IMR-90 (cell line): ENCODE measurements around the gene RRP9. TPM values are rescaled to one million over a fixed set of nuclear protein-coding genes. Genes with fewer than 3 reads are reported as not detected.

Experiments
- ATAC-seq: fragments of 200-7000 bp; cut with Tn5 transposase; 2 replicates; pipeline ENCODE4 v1.9.1; 2020; ENCODE audit warnings: low read depth, mild to moderate bottlenecking, moderate library complexity
- BruUV-seq: library from RNA; stranded (reverse); fragments of 400-500 nt; replicated peaks from 2 replicates; lab custom pipeline; 2021; lab: Mats Ljungman, UMichigan
- CTCF ChIA-PET: fragments of 300-600 bp; formaldehyde crosslinking; extraction: SDS; loops from one replicate; lab custom pipeline; 2021; ENCODE audit warnings: antibody characterized with exemption; lab: Yijun Ruan, JAX
- POLR2A ChIA-PET: fragments of 300-600 bp; sonication (Branson Sonifier 250); formaldehyde crosslinking; loops from one replicate; lab custom pipeline; 2022; ENCODE audit warnings: antibody characterized with exemption; ENCODE audit not compliant: unreplicated experiment; lab: Charles Lee
- DNase-seq: peaks from one replicate; pipeline ENCODE4 v3.0.0; 2013
- H2AFZ ChIP-seq: replicated peaks from 2 replicates; pipeline ENCODE3; 2013; ENCODE audit warnings: low read length, mild to moderate bottlenecking; ENCODE audit not compliant: poor library complexity
- H2AK5ac ChIP-seq: 2 replicates; pipeline ENCODE4 v1.6.1; 2013; ENCODE audit warnings: low read depth, low read length, inconsistent platforms
- H2AK9ac ChIP-seq: replicated peaks from 2 replicates; pipeline ENCODE3; 2013; ENCODE audit warnings: mild to moderate bottlenecking, low read depth, low read length, moderate library complexity; ENCODE audit not compliant: poor library complexity
- H2BK120ac ChIP-seq: 2 replicates; pipeline ENCODE4 v1.6.1; 2013; ENCODE audit warnings: low read depth, low read length, inconsistent platforms
- H2BK15ac ChIP-seq: 3 replicates; pipeline ENCODE4 v1.6.1; 2013; ENCODE audit warnings: low read depth, low read length, inconsistent platforms
- H2BK20ac ChIP-seq: 2 replicates; pipeline ENCODE4 v1.6.1; 2013; ENCODE audit warnings: low read depth, mild to moderate bottlenecking, inconsistent platforms, low read length, moderate library complexity
- H2BK5ac ChIP-seq: 2 replicates; pipeline ENCODE4 v1.6.1; 2013; ENCODE audit warnings: mild to moderate bottlenecking, low read depth, low read length, inconsistent platforms; ENCODE audit not compliant: poor library complexity, severe bottlenecking
- H3K14ac ChIP-seq: replicated peaks from 2 replicates; pipeline ENCODE4 v1.6.1; 2013; ENCODE audit warnings: low read depth, low read length, inconsistent platforms
- H3K18ac ChIP-seq: 2 replicates; pipeline ENCODE4 v1.6.1; 2013; ENCODE audit warnings: low read depth, low read length, control low read depth
- H3K23ac ChIP-seq: 2 replicates; pipeline ENCODE4 v1.6.1; 2013; ENCODE audit warnings: low read depth, low read length, inconsistent platforms
- H3K27ac ChIP-seq: 2 replicates; pipeline ENCODE4 v1.5.1; 2013; ENCODE audit warnings: mild to moderate bottlenecking, control low read depth, low read length; ENCODE audit not compliant: insufficient read depth
- H3K27me3 ChIP-seq: 2 replicates; pipeline ENCODE4 v1.6.1; 2013; ENCODE audit warnings: low read length; ENCODE audit not compliant: control insufficient read depth, insufficient read depth
- H3K36me3 ChIP-seq: 2 replicates; pipeline ENCODE4 v1.6.1; 2013; ENCODE audit warnings: low read length, mixed read lengths; ENCODE audit not compliant: control insufficient read depth, insufficient read depth
- H3K4ac ChIP-seq: 2 replicates; pipeline ENCODE4 v1.6.1; 2013; ENCODE audit warnings: low read depth, low read length, inconsistent platforms
- H3K4me1 ChIP-seq: 2 replicates; pipeline ENCODE4 v1.6.1; 2013; ENCODE audit warnings: low read length, mixed read lengths; ENCODE audit not compliant: control insufficient read depth, insufficient read depth
- H3K4me2 ChIP-seq: 2 replicates; pipeline ENCODE4 v1.6.1; 2013; ENCODE audit warnings: low read depth, mild to moderate bottlenecking, control low read depth, low read length, moderate library complexity
- H3K4me3 ChIP-seq: 2 replicates; pipeline ENCODE4 v1.5.1; 2013; ENCODE audit warnings: low read depth, mild to moderate bottlenecking, control low read depth, low read length, moderate library complexity; ENCODE audit not compliant: insufficient read depth
- H3K56ac ChIP-seq: 2 replicates; pipeline ENCODE4 v1.6.1; 2013; ENCODE audit warnings: low read length, inconsistent platforms; ENCODE audit not compliant: insufficient read depth; ENCODE audit errors: extremely low read depth
- H3K79me1 ChIP-seq, 2 experiments: 2 replicates each; pipeline ENCODE4 v1.6.1; 2013; ENCODE audit warnings: low read length in 2 of 2, inconsistent platforms in 1 of 2, low read depth in 1 of 2
- H3K9ac ChIP-seq: 2 replicates; pipeline ENCODE4 v1.6.1; 2013; ENCODE audit warnings: low read depth, low read length, control low read depth
- H3K9me1 ChIP-seq: 2 replicates; pipeline ENCODE4 v1.6.1; 2013; ENCODE audit warnings: low read length, inconsistent platforms; ENCODE audit not compliant: insufficient read depth
- H3K9me3 ChIP-seq: 2 replicates; pipeline ENCODE4 v1.6.1; 2013; ENCODE audit warnings: low read length; ENCODE audit not compliant: control insufficient read depth, insufficient read depth
- H4K20me1 ChIP-seq: 2 replicates; pipeline ENCODE4 v1.6.1; 2013; ENCODE audit warnings: low read length, inconsistent platforms; ENCODE audit not compliant: insufficient read depth
- H4K5ac ChIP-seq: 2 replicates; pipeline ENCODE4 v1.6.1; 2013; ENCODE audit warnings: mild to moderate bottlenecking, low read depth, low read length, control low read depth
- H4K8ac ChIP-seq, 2 experiments: 2 replicates each; pipeline ENCODE4 v1.6.1; 2013; ENCODE audit warnings: low read depth in 2 of 2, low read length in 2 of 2, control low read depth in 1 of 2, inconsistent platforms in 1 of 2
- H4K91ac ChIP-seq: 2 replicates; pipeline ENCODE4 v1.6.1; 2013; ENCODE audit warnings: low read depth, low read length, inconsistent platforms; ENCODE audit not compliant: insufficient read depth
- BHLHE40 ChIP-seq: fragments of 150-350 bp; IDR thresholded peaks from 2 replicates; pipeline ENCODE4 v1.6.1; 2016; ENCODE audit warnings: mild to moderate bottlenecking, low read depth, low read length
- CEBPB ChIP-seq: IDR thresholded peaks from 2 replicates; pipeline ENCODE4 v1.6.1; 2012; ENCODE audit warnings: low read depth, low read length, improper control_type of control experiment
- CHD1 ChIP-seq: IDR thresholded peaks from 2 replicates; pipeline ENCODE4 v1.6.1; 2012; ENCODE audit warnings: low read depth, low read length, improper control_type of control experiment
- POLR2A ChIP-seq: IDR thresholded peaks from 2 replicates; pipeline ENCODE4 v1.6.1; 2012; ENCODE audit warnings: mild to moderate bottlenecking, low read depth, low read length
- SMC3 ChIP-seq: fragments of 150-350 bp; IDR thresholded peaks from 2 replicates; pipeline ENCODE4 v1.6.1; 2016; ENCODE audit warnings: low read depth, mild to moderate bottlenecking, antibody characterized with exemption, low read length, moderate library complexity
- WGBS, 2 experiments: methylation state at CpG; one replicate each; pipeline versions ENCODE4 v1.1.5 to v1.1.7; 2013; ENCODE audit warnings: missing lambda C conversion rate in 2 of 2; ENCODE audit not compliant: insufficient read length in 1 of 2; ENCODE audit errors: extremely low coverage in 2 of 2; 5-methylcytosine and 5-hydroxymethylcytosine counted together
- dilution Hi-C: fragments of 300-500 bp; cut with HindIII; formaldehyde crosslinking; loops from one replicate; pipeline ENCODE4 v1.14.3; 2018; ENCODE audit warnings: low sequenced_read_pairs; ENCODE audit not compliant: unreplicated experiment
- in situ Hi-C: fragments of 300-500 bp; cut with MboI; formaldehyde crosslinking; loops from 3 replicates; pipeline ENCODE4 v1.14.3; 2019; ENCODE audit warnings: low sequenced_read_pairs, inconsistent platforms, mixed read lengths
- intact Hi-C: fragments of 100-400 bp; cut with micrococcal nuclease; formaldehyde crosslinking; loops from 2 replicates; pipeline ENCODE4 v1.10.0; 2022
- polyA plus RNA-seq, 3 experiments: library from polyadenylated mRNA; depleted of rRNA; stranded (reverse); fragments of >200 nt; gene quantifications; 2 replicates each; pipeline ENCODE4 v1.2.3, GENCODE V29; 2012; ENCODE audit warnings: low replicate concordance in 1 of 3
- total RNA-seq: library from RNA; depleted of rRNA; stranded (reverse); fragments of >200 nt; gene quantifications from 2 replicates; pipeline ENCODE4 v1.2.3, GENCODE V29; 2012
- TF ChIP-seq, protein P1 (sequence below): fragments of 150-350 bp; IDR thresholded peaks from 2 replicates; pipeline ENCODE4 v1.6.1; 2016; ENCODE audit warnings: low read depth, mild to moderate bottlenecking, low read length, moderate library complexity, borderline replicate concordance

RRP9 gene
- total and polyA plus RNA-seq, 2 of the 4 experiments (the other 2 are of a cell fraction) = 30.9 to 39.8 TPM

DNA sequence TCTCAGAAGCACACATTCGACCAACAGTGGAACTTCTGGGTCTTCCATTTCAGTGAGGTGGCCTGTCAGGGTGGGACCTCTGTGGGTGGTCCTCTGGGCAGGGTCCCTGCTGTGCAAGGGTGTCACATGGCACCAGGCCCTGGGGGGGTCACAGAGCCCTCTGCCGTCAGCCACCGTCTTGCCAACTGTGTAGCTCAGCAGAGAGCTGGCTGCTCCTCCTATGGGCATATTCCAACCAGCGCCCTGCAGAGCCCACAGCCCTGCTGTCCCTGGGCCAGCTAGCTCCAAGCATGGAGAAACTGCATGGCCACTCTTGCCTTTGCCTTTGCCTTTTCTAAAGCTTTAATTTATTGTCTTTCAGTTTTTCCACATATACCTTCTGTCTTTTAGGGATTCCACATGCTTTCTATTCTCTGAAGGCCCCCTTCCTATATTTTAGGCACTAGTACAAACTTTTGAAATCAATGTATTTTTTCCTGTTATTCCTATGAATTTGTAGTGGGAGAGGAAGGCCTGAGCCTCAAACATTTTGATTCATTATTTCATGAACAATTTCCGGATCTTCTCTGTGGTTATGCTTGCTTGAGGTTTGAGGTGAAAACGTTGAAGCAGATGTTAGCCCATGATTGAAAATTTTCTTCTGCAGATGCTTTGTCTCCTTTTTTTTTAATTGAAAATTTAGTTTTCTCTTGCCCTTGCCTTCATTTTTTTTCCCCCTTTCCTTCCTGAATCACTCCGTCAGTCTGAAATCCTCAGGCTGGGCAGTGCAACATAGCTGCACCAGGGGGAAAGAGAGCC, 50.3 kb downstream of the RRP9 start:
- Histone ChIP-seq H3K18ac (no peak overlapping the region), H3K9ac (no peak overlapping the region), H3K4ac (no peak overlapping the region), H4K91ac (no peak overlapping the region), H3K4me2 (no peak overlapping the region), H4K5ac (no peak overlapping the region), H2BK15ac (no peak overlapping the region), H3K27ac (no peak overlapping the region), H3K14ac (no peak overlapping the region), H4K8ac (no peak overlapping the region), H2BK5ac (no peak overlapping the region), H2AFZ (no peak overlapping the region), H3K23ac (no peak overlapping the region), H3K4me3 (no peak overlapping the region), H2BK20ac (no peak overlapping the region), H3K36me3 (no peaks in the 10 kb centered on the region), H2AK9ac (no peak overlapping the region), H3K79me1 (no peaks in the 10 kb centered on the region), H2BK120ac (no peak overlapping the region), H2AK5ac (no peak overlapping the region), H3K9me1 (no peaks in the 10 kb centered on the region), H3K9me3 (no peaks in the 10 kb centered on the region), H4K20me1 (no peaks in the 10 kb centered on the region), H3K4me1 (no peaks in the 10 kb centered on the region), H3K56ac (no peak overlapping the region), H3K27me3 (peaks cover 6% of the 10 kb centered on the region; the same call in 1 of the 2 replicates)
- POLR2A ChIA-PET = no interaction called here
- DNase-seq (no peak), ATAC-seq (no peak)
- CTCF ChIA-PET = no interaction called here
- BruUV-seq = no TSS peak
- TF ChIP-seq BHLHE40 (no peak), POLR2A (no peak), SMC3 (no peak), CHD1 (no peak), CEBPB (no peak)
- TF ChIP-seq, protein P1, sequence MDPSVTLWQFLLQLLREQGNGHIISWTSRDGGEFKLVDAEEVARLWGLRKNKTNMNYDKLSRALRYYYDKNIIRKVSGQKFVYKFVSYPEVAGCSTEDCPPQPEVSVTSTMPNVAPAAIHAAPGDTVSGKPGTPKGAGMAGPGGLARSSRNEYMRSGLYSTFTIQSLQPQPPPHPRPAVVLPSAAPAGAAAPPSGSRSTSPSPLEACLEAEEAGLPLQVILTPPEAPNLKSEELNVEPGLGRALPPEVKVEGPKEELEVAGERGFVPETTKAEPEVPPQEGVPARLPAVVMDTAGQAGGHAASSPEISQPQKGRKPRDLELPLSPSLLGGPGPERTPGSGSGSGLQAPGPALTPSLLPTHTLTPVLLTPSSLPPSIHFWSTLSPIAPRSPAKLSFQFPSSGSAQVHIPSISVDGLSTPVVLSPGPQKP = no peak
- intact Hi-C loops (no loop called here), in situ Hi-C loops (no loop called here), dilution Hi-C loops (no loop called here)
- no CpG with 5 or more reads among the region's 7 CpGs for WGBS, 2 experiments
